ENCODE measurements around the gene ERBB2.

ERBB2 gene

DNA sequence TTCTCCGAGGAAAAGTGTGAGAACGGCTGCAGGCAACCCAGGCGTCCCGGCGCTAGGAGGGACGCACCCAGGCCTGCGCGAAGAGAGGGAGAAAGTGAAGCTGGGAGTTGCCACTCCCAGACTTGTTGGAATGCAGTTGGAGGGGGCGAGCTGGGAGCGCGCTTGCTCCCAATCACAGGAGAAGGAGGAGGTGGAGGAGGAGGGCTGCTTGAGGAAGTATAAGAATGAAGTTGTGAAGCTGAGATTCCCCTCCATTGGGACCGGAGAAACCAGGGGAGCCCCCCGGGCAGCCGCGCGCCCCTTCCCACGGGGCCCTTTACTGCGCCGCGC, at the start of gene ERBB2:
TSS of gene ERBB2 (plus strand) at position 247 of the 330 bp plus-strand sequence. CDS start 175 bp downstream, outside the sequence.
- no peak for DNase-seq

GRCh38 chr17:39650121-39650579, 49.7 kb upstream of the ERBB2 start:
- no peak for DNase-seq

GRCh38 chr17:39651923-39652586, 47.8 kb upstream of the ERBB2 start:
- DNase-seq: no peak

DNA sequence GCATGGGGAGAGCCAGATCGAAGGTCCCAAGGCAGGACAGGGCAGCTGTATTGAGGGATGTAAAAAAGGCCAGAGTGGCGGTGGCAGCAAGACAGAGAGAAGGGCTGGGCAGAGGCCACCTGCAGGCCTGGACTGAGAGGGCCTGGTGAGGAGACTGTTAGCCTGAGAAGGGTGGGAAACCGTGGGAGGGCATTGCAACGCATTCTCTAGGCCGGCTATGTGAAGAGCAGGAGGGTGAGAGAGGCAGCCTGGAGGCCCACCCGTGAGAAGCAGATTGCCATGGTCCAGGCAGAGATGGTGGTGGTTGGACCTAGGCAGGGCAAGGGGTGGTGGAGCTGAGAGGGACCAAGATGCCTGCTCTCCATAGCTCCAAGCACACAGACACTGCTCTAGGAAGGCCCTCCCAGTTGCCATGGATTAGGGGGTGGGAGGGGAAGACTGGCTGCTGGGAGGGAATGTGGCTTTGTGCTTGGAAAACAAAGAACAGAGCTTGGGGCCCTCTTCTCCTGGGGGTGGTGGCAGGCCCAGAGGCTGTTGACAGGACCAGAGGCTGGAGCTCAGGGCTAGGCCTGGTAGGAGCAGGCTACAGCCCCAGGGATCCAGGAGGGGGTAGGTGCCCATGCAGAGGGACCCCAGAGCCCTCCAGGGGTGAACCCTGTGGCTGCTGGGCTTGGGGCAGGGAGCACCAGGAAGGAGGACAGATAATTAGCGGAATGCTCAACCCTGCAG, 47.1 kb upstream of the ERBB2 start:
- DNase-seq: no peak

- DNase-seq: no peak
Measured at GRCh38 chr17:39653316-39653661, 46.6 kb upstream of the ERBB2 start.

DNA sequence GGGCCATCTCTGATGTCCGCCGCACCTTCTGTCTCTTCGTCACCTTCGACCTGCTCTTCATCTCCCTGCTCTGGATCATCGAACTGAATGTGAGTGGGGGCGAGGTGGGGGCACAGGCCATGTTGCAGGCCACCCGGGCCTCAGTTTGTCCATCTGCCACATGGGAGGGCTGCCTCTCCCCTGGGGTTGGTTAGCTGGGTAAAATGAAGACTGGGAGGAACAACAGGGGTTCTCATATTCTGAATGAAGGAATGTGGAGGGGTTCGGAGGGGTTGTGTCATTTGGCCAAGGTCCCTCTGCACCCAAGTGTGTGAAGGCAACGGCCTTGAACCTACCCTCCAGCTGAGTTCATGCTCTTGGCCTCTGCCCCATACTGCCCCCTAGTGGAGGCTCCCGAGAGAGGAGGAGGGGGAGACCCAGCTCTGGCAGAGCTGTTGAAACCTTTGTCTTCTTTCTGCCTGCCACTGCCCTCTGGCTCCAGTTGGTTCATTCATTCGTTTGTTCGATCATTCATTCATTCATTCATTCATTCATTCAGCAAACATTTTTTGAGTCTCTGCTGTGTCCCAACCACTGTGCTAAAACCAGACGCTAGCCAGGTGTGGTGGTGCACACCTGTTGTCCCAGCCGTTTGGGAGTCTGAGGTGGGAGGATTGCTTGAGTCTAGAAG, 46.1 kb upstream of the ERBB2 start:
- peak; percentile 57 to 76 (median 68) for DNase-seq

DNA sequence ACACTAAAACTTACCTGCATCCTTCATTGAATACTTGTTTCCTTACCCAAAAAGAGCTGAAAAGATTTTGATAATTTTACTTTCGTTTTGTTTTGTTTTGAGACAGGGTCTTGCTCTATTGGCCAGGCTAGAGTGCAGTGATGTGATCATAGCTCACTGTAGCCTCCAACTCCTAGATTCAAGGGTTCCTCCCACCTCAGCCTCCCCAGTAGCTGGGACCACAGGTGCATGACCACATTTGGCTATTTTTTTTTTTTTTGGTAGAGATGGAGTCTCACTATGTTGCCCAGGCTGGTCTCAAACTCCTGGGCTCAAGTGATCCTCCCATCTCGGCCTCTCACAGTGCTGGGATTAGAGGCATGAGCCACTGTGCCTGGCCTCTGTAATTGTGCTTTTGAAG, 44.8 kb upstream of the ERBB2 start:
- DNase-seq: no peak

DNA sequence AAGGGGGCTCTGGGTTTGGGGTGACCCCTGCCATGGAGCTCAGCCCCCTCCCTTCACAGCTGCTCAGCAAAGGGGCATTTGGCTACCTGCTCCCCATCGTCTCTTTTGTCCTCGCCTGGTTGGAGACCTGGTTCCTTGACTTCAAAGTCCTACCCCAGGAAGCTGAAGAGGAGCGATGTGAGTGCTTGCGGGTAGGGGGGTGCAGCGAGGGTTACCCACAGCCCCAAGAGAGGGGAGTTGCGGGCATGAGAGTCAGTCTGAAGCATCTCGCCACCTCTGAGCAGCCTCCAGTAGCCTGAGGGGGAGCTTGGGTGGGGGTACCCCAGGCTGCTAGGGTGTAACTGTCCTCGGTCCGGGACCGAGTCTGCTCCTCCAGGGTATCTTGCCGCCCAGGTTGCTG, 41.5 kb upstream of the ERBB2 start:
- no peak for DNase-seq

DNA sequence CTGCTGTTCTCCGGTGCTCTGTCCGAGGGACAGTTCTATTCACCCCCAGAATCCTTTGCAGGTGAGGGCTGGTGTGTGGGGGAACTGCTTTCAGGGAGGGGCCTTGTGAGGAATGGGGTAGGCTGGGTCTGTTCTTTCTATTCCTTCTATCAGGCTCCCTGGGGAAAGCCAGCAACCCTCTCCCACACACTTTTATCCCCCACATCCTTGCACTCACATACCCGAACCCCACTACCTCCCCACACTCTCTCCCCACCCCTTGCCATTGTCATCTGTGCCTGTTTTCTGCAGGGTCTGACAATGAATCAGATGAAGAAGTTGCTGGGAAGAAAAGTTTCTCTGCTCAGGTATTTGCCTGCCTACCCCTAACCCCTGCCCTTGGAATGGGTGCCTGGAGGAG, 41.1 kb upstream of the ERBB2 start:
- no peak for DNase-seq

- DNase-seq: no peak
Measured at GRCh38 chr17:39659279-39660010, 40.4 kb upstream of the ERBB2 start.

- no peak for DNase-seq
Measured at GRCh38 chr17:39660011-39660360, 39.9 kb upstream of the ERBB2 start.

DNA sequence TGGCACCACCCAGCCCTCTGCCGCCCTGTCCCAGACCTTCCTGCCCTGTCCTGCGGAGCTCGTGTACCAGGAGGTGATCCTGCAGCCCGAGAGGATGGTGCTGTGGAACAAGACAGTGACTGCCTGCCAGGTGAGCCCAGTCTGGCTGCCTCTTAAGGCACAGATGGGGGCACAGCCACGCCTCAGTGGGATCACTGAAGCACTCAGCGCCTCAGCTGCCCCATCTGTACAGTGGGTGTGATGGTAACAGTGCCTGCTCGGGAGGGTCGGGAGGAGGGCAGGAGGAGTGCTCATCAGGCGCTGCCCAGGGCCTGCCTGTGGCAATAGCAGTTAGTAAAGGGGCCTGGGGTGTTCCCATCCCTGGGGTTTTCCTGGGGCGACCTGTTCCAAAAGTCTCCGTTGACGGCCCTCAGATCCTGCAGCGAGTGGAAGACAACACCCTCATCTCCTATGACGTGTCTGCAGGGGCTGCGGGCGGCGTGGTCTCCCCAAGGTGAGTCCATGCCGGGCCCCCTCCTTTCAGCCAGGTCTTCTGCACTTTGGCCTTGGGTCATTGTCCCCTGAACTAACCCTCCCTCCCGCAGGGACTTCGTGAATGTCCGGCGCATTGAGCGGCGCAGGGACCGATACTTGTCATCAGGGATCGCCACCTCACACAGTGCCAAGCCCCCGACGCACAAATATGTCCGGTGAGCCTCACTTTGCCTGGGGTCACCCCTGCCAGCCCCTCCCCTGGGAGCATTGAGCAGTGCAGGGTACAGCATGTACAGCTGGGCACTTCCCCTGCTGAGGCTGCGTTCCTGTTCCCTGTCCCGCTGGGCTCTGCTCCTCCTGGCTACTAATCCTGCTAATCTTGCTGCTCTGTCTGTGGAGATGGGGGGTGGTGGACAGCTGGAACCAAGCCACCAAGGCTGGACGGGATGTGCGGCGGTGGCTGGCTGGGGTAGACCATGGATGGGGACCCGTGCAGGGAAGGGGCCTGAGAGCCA, 39.2 kb upstream of the ERBB2 start:
- DNase-seq: no peak

DNA sequence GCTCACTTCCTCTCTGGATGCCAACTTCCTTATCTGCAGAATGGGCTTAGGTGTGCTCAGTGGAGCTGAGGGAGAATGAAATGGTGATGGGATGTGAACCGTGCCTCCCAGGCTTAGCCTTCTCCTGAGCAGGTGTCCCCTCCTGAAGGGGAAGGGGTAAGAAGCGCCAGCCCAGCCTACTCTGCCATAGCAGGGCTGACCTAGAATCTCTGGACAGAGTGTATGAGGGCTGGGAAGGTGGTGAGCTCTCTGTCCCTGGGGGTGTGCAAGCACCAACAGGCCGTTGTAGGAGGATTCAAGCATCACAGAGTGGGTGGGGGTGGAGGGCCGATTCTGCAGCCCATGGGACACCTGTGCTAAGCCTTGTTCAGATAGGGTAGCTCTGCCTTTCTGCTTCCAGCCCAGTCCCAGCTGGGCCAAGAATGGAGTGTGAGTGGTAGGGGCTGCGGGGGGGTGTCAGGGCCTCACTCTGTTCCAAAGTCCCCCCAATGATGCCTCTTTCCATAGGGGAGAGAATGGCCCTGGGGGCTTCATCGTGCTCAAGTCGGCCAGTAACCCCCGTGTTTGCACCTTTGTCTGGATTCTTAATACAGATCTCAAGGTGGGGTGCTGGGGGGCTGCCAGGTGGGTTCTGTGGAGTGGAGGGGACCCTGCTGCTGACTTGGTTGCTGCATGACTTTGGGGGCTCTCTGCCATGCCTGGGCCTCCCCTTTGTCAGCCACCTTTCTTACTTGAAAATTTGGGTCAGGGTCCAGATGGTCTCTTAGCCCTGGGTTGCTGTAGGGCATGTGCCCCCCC, 37.9 kb upstream of the ERBB2 start:
- DNase-seq: no peak

DNA sequence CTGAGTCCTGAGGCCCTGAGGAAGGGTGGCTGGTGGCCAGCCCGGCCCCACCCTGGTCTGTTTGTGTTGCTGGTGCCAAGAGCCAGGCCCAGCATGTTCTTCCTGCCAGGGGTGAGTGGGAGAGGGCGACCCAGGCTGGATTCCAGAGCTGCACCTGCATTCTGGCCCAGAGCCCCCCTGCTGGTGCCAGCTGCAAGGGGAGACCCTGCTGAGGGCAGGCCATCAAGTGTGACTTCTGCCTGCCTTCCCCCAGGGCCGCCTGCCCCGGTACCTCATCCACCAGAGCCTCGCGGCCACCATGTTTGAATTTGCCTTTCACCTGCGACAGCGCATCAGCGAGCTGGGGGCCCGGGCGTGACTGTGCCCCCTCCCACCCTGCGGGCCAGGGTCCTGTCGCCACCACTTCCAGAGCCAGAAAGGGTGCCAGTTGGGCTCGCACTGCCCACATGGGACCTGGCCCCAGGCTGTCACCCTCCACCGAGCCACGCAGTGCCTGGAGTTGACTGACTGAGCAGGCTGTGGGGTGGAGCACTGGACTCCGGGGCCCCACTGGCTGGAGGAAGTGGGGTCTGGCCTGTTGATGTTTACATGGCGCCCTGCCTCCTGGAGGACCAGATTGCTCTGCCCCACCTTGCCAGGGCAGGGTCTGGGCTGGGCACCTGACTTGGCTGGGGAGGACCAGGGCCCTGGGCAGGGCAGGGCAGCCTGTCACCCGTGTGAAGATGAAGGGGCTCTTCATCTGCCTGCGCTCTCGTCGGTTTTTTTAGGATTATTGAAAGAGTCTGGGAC, 37.1 kb upstream of the ERBB2 start:
- no peak for DNase-seq

DNA sequence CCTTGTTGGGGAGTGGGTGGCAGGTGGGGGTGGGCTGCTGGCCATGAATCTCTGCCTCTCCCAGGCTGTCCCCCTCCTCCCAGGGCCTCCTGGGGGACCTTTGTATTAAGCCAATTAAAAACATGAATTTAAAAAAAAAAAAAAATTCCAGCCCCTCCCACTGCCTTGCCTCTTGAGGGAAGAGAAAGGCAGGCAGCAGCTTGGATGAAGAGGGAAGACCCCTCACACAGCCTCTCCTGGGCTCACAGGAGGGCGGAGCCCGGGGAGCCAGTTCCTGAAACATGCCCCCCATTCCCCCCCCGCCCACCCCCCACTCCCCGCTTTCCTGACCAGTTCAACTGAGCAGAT, 36.5 kb upstream of the ERBB2 start:
- DNase-seq: no peak

DNA sequence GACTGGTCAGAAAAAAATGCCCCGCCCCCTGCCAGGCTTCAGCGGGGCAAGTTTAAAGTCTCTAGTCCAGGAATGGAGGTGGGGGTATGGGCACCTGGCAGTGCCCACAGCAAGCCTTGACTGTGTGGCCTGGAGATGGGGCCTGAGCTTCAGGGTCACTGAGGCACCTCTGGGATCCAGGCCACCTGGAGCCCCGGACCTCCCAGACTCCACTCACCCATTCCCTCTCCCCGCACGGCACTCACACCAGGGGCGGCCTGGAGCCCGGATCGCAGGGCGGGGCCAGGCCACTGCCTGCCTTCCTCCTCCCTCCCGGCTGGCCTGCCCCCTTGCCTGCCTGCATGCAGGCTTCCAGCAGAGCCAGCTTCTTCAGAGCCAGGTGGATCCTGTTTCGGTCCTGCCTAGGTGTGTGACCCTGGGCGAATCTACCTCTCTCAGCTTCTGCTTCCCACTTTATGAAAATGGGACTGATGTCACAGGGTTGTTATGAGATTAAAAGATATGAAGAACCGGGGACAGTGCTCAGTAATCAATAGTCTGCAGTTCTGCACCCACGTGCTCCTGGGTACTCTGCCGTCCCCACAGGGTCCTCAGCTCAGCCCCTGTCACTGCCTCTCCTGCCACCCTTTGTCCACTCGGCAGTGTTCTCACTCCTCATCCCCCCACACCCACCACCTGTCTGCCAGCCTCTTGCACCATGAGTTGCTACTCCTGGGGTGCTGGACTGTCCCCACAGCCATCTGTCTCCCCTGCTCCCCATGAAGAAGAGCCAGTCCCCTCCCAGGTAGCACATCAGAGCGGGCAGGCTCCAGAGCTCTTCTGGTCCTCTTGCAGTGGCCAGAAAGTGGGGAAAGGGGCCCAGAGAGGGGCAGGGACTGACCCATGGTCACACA, 35.9 kb upstream of the ERBB2 start:
- DNase-seq: no peak

GRCh38 chr17:39664581-39665561, 35.0 kb upstream of the ERBB2 start, which contains the start of gene TCAP:
TCAP (plus strand) TSS chr17:39665349; CDS start chr17:39665360, 11 bp downstream.
- DNase-seq: no peak

DNA sequence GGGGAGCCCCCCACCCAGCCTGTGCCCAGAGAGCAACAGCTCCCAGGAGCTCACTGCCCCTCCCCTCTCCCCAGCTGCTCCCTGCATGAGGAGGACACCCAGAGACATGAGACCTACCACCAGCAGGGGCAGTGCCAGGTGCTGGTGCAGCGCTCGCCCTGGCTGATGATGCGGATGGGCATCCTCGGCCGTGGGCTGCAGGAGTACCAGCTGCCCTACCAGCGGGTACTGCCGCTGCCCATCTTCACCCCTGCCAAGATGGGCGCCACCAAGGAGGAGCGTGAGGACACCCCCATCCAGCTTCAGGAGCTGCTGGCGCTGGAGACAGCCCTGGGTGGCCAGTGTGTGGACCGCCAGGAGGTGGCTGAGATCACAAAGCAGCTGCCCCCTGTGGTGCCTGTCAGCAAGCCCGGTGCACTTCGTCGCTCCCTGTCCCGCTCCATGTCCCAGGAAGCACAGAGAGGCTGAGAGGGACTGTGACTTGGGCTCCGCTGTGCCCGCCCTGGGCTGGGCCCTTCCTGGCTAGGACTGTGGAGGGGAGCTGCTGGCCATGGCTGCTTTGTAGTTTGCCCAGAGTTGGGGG, 34.1 kb upstream of the ERBB2 start:
- DNase-seq: no peak
